HG03342 (cell line): ENCODE measurements around the gene HHAT.
A peak's percentile ranks its signal among the peaks of the same experiment; 100 is the strongest.

Source experiments
- ATAC-seq: cut with Tn5 transposase; IDR thresholded peaks from one replicate; pipeline ENCODE4 v1.9.1; 2021; ENCODE audit warnings: mild to moderate bottlenecking, moderate library complexity; ENCODE audit not compliant: unreplicated experiment

HHAT gene

DNA sequence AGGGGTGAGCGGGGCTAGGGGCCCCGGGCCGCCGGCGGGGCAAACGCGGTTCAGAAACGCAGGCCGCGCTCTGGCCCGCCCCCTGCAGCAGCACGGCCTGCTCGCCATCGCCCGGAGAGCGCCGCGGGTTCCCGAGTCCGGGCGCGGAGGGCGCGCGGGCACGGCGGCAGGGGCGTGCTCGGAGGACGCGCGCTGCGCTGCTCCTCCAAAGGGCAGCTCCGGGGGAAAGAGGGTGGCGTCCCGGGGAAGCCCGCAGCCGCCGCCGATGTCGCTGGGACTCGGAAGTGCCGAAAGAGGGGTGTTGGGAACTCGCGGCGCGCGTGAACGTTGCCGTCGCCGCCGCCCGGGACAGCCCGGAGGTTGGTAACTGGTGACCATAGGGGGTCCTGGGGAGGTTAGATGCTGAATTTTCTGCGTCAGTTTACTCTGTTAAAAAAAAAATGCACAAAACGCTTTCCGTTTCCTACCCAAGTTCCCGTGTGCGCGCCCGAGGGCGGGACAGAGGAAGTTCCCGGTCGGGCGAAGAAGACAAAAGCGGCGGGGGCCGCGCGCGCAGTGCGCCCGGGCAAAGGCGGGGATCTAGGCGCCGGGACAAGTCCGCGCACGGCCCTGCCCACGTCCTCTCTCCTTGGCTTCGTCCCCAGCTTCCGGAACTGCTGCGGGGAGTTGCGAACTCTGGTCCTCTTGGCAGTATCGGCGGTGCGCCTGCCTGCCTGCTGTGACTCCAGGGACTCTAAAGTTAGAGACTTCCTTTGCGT is at the start of gene HHAT:
HHAT (plus strand) TSS at position 157 of the 758 bp plus-strand sequence. CDS start 20,074 bp downstream, outside the sequence.
- peak; percentile 49 for ATAC-seq

GRCh38 chr1:210280221-210280620 is 48.5 kb upstream of the HHAT start:
- ATAC-seq: no peak

DNA sequence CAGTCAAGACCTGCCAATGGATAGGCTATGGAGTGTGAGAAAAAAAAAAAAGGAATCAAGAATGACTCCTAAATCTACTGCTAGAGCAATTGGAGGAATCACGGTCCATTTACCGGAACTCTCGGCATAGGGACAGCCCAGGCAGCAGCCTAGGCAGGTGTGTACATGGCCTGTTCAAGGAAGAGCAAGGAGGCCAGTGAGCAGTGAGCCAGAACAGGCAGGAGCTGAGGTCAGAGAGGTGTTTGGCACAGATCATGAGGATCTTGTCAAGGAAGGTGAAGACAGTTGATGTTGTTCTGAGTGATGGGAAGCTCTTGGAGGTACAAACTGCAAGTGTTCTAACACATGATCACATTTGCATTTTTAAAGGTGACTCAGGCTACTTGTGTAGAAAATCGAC is 40.6 kb upstream of the HHAT start:
- no peak for ATAC-seq

- ATAC-seq: no peak
Observed at GRCh38 chr1:210289248-210289647, 39.5 kb upstream of the HHAT start.

DNA sequence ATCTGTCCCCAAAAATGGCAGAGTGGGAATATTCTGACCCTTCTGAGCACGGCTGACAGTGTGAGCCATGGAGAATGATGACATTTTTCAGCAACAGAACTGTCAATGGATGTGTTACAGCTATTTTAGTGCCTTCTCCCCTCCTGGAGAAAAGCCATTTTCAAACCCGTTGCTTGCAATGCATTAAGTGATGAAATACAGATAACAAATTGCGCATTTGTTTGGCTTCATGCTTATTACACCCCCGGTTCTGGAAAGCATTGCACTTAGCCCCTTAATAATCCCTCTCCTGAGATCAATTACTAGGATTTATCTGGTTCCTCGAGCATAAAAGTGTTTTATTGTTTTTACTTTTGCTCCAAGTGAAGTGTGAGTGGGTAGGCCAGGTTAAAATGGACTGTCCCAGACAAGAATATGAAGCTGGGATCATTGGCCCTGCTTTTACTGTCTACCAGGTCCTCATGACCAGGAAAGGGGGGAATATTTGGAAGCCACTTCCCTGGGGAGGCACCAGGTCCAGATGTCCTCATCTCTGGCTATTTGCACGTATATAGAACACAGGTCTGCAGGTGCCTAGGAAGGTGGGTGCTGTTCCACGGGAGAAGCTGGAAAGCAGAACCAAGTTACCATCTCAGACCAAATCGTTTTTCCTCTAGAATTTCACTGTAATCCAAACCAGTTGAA is 37.5 kb upstream of the HHAT start:
- ATAC-seq: no peak

DNA sequence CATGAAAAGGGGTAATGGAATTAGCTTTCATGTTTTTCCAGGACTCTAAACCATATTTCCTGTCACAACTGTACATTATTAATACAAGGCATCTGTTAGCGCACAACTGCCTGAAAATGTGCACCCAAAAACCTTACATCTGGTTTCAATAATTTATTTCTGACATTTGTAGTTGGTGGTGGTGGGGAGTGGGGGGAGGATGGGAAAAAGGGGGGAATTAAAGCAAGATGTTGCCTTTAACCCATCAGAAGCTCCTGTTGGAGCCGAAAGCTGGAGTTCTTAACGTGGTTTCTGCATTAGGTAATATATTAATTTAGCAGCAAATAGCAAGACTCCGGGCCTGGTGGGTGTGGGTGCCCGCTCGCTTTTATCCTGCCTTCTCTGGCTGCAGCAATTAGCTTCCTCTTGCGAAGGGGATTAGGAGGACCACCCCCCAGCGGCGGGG is 36.9 kb upstream of the HHAT start:
- no peak for ATAC-seq

- ATAC-seq: peak; percentile 65
Observed at GRCh38 chr1:210292231-210292871, 36.4 kb upstream of the HHAT start.

- no peak for ATAC-seq
Observed at GRCh38 chr1:210293171-210293607, 35.5 kb upstream of the HHAT start.

GRCh38 chr1:210294999-210295745 is 33.5 kb upstream of the HHAT start:
- ATAC-seq: no peak

DNA sequence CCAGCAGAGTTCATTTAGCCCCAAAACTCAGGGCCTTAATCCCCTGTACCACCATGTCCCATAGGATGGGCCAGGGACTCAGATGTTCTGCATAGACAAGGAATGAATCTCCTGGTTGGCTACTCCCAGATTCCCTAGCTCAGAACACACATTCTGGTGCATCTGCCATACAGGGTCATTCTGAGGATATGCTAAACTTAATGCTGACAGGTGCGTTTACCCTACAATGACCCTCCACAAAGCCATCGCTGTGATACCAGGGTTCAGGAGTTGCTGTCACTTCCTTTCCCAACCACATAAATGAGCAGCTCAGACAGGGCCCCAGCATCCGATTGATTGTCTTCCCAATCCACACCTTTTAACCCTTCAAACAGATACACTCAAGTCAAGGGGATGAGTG is 32.0 kb upstream of the HHAT start:
- no peak for ATAC-seq

- no peak for ATAC-seq
Observed at GRCh38 chr1:210298296-210298695, 30.4 kb upstream of the HHAT start.

DNA sequence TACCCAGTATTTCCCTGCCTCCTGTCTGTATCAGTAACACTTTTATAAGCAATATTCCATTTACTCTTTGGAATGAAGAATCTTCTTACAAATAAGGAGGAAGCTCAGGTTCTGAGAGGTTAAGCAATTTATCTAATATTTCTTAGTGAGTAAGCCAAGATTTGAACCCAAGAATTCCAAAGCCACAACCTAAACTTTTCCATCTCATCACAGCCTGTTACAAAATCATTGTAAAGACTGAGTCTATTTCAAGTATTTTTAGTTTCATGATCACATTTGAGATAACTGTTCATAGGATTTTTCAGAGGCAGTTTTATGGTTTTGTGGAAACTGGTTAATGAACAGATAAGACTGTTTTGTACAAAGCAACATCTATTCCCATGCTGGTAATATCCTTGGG is 29.8 kb upstream of the HHAT start:
- ATAC-seq: no peak

DNA sequence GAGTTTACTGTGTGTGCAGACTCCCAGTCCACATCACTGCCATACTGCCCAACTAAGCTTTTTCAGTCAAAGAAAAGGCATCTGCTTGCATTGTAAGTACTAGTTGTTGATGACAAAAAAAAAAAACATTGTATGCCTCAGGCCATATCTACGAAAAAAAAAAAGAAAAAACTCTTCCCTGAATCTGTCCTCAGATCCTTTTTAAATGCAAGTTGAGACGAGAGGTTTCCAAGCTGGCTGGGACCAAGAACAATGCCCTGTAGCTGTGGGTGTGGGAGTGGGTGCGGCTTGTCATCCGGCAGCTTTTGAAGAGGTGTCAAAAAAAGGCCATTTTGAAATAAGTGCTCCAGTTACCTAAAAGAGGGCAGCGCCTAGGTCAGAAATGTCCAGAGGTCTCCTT is 29.2 kb upstream of the HHAT start:
- ATAC-seq: no peak

- ATAC-seq: no peak
Observed at GRCh38 chr1:210300923-210301614, 27.6 kb upstream of the HHAT start.

- ATAC-seq: no peak
Observed at GRCh38 chr1:210301615-210302000, 27.1 kb upstream of the HHAT start.

- ATAC-seq: no peak
Observed at GRCh38 chr1:210302501-210302900, 26.2 kb upstream of the HHAT start.

DNA sequence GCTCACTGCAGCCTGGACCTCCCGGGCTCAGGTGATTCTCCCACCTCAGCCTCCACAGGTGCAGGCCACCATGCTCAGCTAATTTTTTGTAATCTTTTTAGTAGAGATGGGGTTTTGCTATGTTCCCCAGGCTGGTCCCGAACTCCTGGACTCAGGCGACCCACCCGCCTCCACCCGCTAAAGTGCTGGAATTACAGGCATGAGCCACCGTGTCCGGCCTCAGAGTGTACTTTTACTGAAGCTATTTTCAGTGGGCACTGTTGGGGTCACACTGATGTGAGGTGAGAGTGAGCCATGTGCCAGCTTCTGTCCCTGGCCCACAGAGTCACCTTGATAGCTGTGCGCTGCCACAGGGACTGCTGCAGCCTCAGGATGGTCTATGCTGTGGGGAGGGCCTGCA is 25.3 kb upstream of the HHAT start:
- no peak for ATAC-seq

DNA sequence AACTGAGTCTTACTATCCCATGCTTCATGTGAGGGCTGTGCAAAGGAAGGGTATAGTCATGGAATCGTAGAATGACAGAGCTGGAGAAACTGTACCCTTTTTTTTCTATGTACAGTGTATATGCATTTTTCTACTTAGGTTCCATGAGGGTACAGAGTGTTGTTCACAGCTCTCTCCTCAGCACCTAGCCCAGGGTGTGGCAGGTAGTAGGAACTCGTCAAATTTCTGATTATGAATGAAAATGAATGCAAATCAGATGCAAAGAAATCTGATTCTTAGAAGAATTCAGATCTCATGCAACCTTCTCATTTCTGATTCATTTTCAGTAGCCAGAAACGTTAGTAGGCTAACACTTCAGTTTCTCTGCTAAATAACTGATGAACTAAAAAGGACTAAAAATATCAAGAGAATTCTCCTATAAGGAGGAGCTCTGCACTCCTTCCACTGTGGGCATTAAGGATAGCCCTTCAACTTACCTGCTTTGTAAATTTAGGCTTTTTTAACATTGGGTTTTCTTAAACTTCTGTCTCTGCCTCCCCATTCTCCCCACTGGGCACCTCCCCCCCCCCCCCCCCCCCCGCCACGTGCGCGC is 18.0 kb upstream of the HHAT start:
- no peak for ATAC-seq

DNA sequence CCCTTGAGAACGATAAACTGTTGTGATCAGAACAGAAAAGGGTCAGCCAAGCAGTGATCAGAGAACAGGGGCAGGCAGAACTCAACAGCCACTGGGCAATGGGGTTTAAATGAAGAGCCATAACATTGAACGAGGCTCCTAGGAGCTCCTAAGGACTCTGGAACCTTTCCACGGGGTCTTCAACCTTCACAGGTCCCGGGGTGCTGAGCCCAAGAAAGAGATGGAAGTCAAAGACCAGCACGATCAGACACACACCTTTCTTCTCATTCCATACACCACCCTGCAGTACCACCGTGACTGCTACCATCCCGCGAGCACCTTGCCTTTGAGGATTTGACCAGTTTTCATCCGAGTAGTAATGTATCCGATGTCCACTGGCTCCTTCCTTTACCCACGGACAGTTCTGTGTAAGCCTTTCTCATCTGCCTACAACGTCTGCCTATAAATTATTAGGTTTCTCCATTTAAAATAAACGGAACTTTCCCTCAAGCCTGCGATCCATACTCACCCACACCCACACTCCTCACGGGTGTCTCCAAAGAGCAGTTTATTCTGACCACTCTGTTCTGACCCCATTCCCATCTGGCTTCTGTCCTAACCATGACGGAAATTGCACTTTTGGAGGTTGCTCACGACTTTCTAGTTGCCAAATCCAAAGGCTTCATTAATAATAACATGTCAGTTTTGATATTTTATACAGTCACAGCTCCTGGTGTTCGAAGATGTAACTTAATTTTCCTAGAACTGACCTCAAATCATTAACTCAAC is 16.8 kb upstream of the HHAT start:
- no peak for ATAC-seq
